ENCODE measurements around the gene RAB35. TPM values are rescaled to one million over a fixed set of nuclear protein-coding genes. Genes with fewer than 3 reads are reported as not detected.

Gene RAB35
- total and polyA plus RNA-seq, 9 of the 15 experiments (the other 6 are each of a cell fraction or from before 2014, with no cell fraction given) = 0.65 to 76.3 (median 38.9) TPM

- TF ChIP-seq CREB5 (CRISPR knock-in tag; IDR thresholded peaks at IDR 0.05) (no peak), HLTF (IDR thresholded peaks at IDR 0.05) (no peak), HOMEZ (CRISPR knock-in tag; IDR thresholded peaks at IDR 0.05) (no peak), ASH1L (IDR thresholded peaks at IDR 0.05; ENCODE audit: borderline replicate concordance, low read depth, partially characterized antibody) (no peak), MTA2 (IDR thresholded peaks at IDR 0.05; ENCODE audit: low read depth) (no peak)
Observed at GRCh38 chr12:120161852-120162251, 45.3 kb upstream of the RAB35 start (continued).

- Histone ChIP-seq H3K4me2 (ENCODE audit: insufficient read depth, low read length) (no peak overlapping the region), H3K27me3 (ENCODE audit: control insufficient read depth in 2 of 2, insufficient read depth in 2 of 2, low read length in 2 of 2) (no peaks in the 10 kb centered on the region), H3K36me3 (ENCODE audit: control insufficient read depth, insufficient read depth, low read length) (peaks cover 98% of the 10 kb centered on the region), H3K79me2 (ENCODE audit: control insufficient read depth, insufficient read depth, low read length) (no peaks in the 10 kb centered on the region), H3K9ac (ENCODE audit: insufficient read depth in 1 of 2, low read depth in 2 of 2, low read length in 2 of 2) (no peak overlapping the region), H3K4me3 (no peak overlapping the region), H4K20me1 (replicated peaks; ENCODE audit: control insufficient read depth, insufficient read depth, low read length) (peaks cover 12% of the 10 kb centered on the region; the same call in 1 of the 2 replicates), H2AFZ (ENCODE audit: low read depth, low read length) (no peak overlapping the region), H3K9me1 (ENCODE audit: control insufficient read depth, insufficient read depth, low read length) (no peaks in the 10 kb centered on the region), H3K9me3 (replicated peaks; ENCODE audit: control insufficient read depth, insufficient read depth, low read depth, low read length) (no peaks in the 10 kb centered on the region), H3K4me1 (replicated peaks in 1 of 2; ENCODE audit: control insufficient read depth in 2 of 2, insufficient read depth in 2 of 2, low read length in 2 of 2) (no peaks in the 10 kb centered on the region), H3K27ac (ENCODE audit: extremely low read depth, low read depth, low read length) (no peak overlapping the region)
- POLR2A ChIA-PET = interaction anchor here (0.6 to 4.7 kb wide), 6 partner anchors 8 to 119 kb away, joined by 3 to 31 read pairs (median 6); partner anchors contain the start of gene RPLP0
- WGBS (ENCODE audit: insufficient coverage, low coverage, missing lambda C conversion rate) = 90% methylated on average over 12 of the region's 12 CpGs
- TF ChIP-seq KLF16 (IDR thresholded peaks at IDR 0.05) = no peak
- TF ChIP-seq POLR2G (IDR thresholded peaks at IDR 0.05; ENCODE audit: low read depth, low read length) = peak; percentile 52
- no TSS peak for BruUV-seq (replicated peaks)
- CTCF ChIA-PET (ENCODE audit: low intra/inter-chr PET ratio) = no interaction called here
- intact Hi-C loops (cut with micrococcal nuclease) (no loop called here), in situ Hi-C loops (cut with MboI) (no loop called here)
- no peak for ATAC-seq
- no peak for DNase-seq (ENCODE audit: extremely low read depth in 1 of 4, low spot score in 3 of 4)
- FAIRE-seq = no peak
Observed at GRCh38 chr12:120159509-120160237, 43.1 kb upstream of the RAB35 start.
